GM19467 (cell line): Measurements from ENCODE around the gene SNX6.
"Not testable (repeated sequence)": the region's sequence is repeated elsewhere in the genome, so short reads cannot be mapped to it uniquely, and the experiment has no call there.

Source experiments
- ATAC-seq: cut with Tn5 transposase; IDR thresholded peaks from one replicate; pipeline ENCODE4 v1.9.1; 2021; ENCODE audit warnings: mild to moderate bottlenecking, moderate library complexity; ENCODE audit not compliant: unreplicated experiment

Gene SNX6

DNA sequence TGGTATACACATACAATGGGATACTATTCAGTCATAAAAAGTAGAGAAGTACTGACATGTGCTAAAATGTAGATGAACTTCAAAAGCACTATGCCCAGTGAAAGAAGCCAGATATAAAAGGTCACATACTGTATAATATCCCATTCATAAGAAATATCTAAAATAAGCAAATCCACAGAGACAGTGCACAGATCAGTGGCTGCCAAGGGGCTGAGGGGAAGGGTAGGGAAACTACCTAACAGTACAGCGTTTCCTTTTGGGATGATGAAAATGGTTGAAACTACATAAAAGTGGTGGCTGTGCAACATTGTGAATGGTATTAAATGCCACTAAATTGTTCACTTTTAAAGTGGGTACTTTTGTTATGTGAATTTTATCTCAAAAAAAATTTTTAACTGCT, 102.4 kb downstream of the SNX6 start:
- no peak for ATAC-seq

GRCh38 chr14:34524216-34524615, 105.7 kb downstream of the SNX6 start:
- not testable (repeated sequence) for ATAC-seq

GRCh38 chr14:34522496-34522895, 107.5 kb downstream of the SNX6 start:
- no peak for ATAC-seq

- ATAC-seq = not testable (repeated sequence)
Measured at GRCh38 chr14:34521071-34521470, 108.9 kb downstream of the SNX6 start.

GRCh38 chr14:34520304-34520970, 109.5 kb downstream of the SNX6 start:
- ATAC-seq = not testable (repeated sequence)
